Measurements from ENCODE around the gene SLC22A17. TPM values are rescaled to one million over a fixed set of nuclear protein-coding genes. Genes with fewer than 3 reads are reported as not detected.

Gene SLC22A17
- total RNA-seq, 6 experiments from 2014 or later = 1.5 to 2.7 (median 2.1) TPM

- 3% methylated on average over 23 of the region's 81 CpGs for WGBS (ENCODE audit: insufficient coverage, low coverage, low lambda C conversion rate, missing lambda C conversion rate)
Measured at GRCh38 chr14:23302290-23303225, 50.1 kb downstream of the SLC22A17 start, which contains the start of gene PPP1R3E. Gene PPP1R3E (minus strand): TSS chr14:23302859. CDS start chr14:23302576, 283 bp downstream.

GRCh38 chr14:23301969-23302289 lies 50.8 kb downstream of the SLC22A17 start:
- peak; percentile 7 to 30 (median 28) for ATAC-seq
- Histone ChIP-seq H3K4me1 (peaks cover 0 to 14% (median 5%) of the 10 kb centered on the region in 4 donors), H3K36me3 (peaks cover 0 to 10% (median 0%) of the 10 kb centered on the region in 4 donors), H3K4me3 (peak overlapping the region; percentile 67 to 81 (median 79)), H3K27ac (peak overlapping the region; percentile 90 to 99 (median 98)), H3K27me3 (no peaks in the 10 kb centered on the region), H3K9me3 (no peaks in the 10 kb centered on the region)
- TF ChIP-seq CTCF (IDR thresholded peaks at IDR 0.05) = no peak
- peak; percentile 77 for TF ChIP-seq POLR2A (IDR thresholded peaks at IDR 0.05)
- intact Hi-C loops (cut with DNase I) = no loop called here
- WGBS (ENCODE audit: insufficient coverage, low coverage, low lambda C conversion rate, missing lambda C conversion rate) = 0% methylated on average over 1 of the region's 25 CpGs
- no peak for DNase-seq

More at GRCh38 chr14:23302290-23303225, 50.1 kb downstream of the SLC22A17 start, which contains the start of gene PPP1R3E:
- intact Hi-C loops (cut with DNase I) = no loop called here
- peak; percentile 79 to 86 (median 82) for DNase-seq
- H3K9me3 ChIP-seq = no peaks in the 10 kb centered on the region
- peak; percentile 21 to 60 (median 56) for ATAC-seq
- H3K36me3 ChIP-seq = peaks cover 0 to 6% (median 0%) of the 10 kb centered on the region in 4 donors
- peaks cover 0 to 20% (median 7%) of the 10 kb centered on the region in 4 donors for H3K4me1 ChIP-seq
- TF ChIP-seq CTCF (IDR thresholded peaks at IDR 0.05) (no peak), POLR2A (IDR thresholded peaks at IDR 0.05) (no peak)
- H3K27ac ChIP-seq = peak within 1 kb of the TSS; percentile 90 to 99 (median 98)
- no peaks in the 10 kb centered on the region for H3K27me3 ChIP-seq
- H3K4me3 ChIP-seq = peak within 1 kb of the TSS; percentile 67 to 81 (median 79)

GRCh38 chr14:23301288-23301968 lies 51.3 kb downstream of the SLC22A17 start:
- peaks cover 0 to 10% (median 0%) of the 10 kb centered on the region in 4 donors for H3K36me3 ChIP-seq
- H3K4me3 ChIP-seq = peak overlapping the region; percentile 67 to 81 (median 79)
- ATAC-seq (peak; percentile 74 to 88 (median 82)), DNase-seq (peak; percentile 99)
- intact Hi-C loops (cut with DNase I) = no loop called here
- H3K27ac ChIP-seq = peak overlapping the region; percentile 94 to 99 (median 98)
- TF ChIP-seq CTCF (IDR thresholded peaks at IDR 0.05) = peak; percentile 77 to 94 (median 82)
- peak; percentile 33 for TF ChIP-seq POLR2A (IDR thresholded peaks at IDR 0.05)
- under 1% methylated on average over 26 of the region's 87 CpGs for WGBS (ENCODE audit: insufficient coverage, low coverage, low lambda C conversion rate, missing lambda C conversion rate)
- peaks cover 0 to 14% (median 5%) of the 10 kb centered on the region in 4 donors for H3K4me1 ChIP-seq
- H3K27me3 ChIP-seq = no peaks in the 10 kb centered on the region
- H3K9me3 ChIP-seq = no peaks in the 10 kb centered on the region

GRCh38 chr14:23300687-23301223 lies 51.9 kb downstream of the SLC22A17 start:
- intact Hi-C loops (cut with DNase I) = no loop called here
- H3K36me3 ChIP-seq = peaks cover 0 to 10% (median 0%) of the 10 kb centered on the region in 4 donors
- peak overlapping the region; percentile 94 to 99 (median 98) for H3K27ac ChIP-seq
- WGBS (ENCODE audit: insufficient coverage, low coverage, low lambda C conversion rate, missing lambda C conversion rate) = 2% methylated on average over 13 of the region's 13 CpGs
- ATAC-seq (peak in 1 of 4 donors; percentile 4), DNase-seq (peak; percentile 44 to 67 (median 62))
- TF ChIP-seq CTCF (IDR thresholded peaks at IDR 0.05) (no peak), POLR2A (IDR thresholded peaks at IDR 0.05) (no peak)
- peak overlapping the region; percentile 55 to 81 (median 60) for H3K4me3 ChIP-seq
- H3K27me3 ChIP-seq = no peaks in the 10 kb centered on the region
- H3K9me3 ChIP-seq = no peaks in the 10 kb centered on the region
- H3K4me1 ChIP-seq = peaks cover 0 to 7% (median 2%) of the 10 kb centered on the region in 4 donors

Data from right lobe of liver (tissue), 6 donors.